Right renal cortex interstitium (tissue), 3 donors: Measurements from ENCODE around the gene RASGRF2. TPM values are rescaled to one million over a fixed set of nuclear protein-coding genes. Genes with fewer than 3 reads are reported as not detected.
"Not testable (repeated sequence)": the region's sequence is repeated elsewhere in the genome, so short reads cannot be mapped to it uniquely, and the experiment has no call there.

ENCODE experiments used
- DNase-seq, 3 donors: peaks; one replicate each; pipeline ENCODE4 v3.0.0-alpha.2; 2013; ENCODE audit warnings: low read depth in 3 of 3, low spot score in 2 of 3
- polyA plus RNA-seq, 3 donors: library from polyadenylated mRNA; unstranded; fragments of 120-200 nt; gene quantifications; one replicate each; pipeline ENCODE4 v1.2.1, GENCODE V29; 2013; ENCODE audit not compliant: insufficient read length in 3 of 3

The RASGRF2 gene
- polyA plus RNA-seq, 3 donors: 1.6 to 2.3 (median 1.8) TPM

GRCh38 chr5:81014348-81014747, 54.2 kb downstream of the RASGRF2 start:
- no peak for DNase-seq

- DNase-seq: no peak
These were observed 56.0 kb downstream of the RASGRF2 start for GRCh38 chr5:81016116-81016515.

DNA sequence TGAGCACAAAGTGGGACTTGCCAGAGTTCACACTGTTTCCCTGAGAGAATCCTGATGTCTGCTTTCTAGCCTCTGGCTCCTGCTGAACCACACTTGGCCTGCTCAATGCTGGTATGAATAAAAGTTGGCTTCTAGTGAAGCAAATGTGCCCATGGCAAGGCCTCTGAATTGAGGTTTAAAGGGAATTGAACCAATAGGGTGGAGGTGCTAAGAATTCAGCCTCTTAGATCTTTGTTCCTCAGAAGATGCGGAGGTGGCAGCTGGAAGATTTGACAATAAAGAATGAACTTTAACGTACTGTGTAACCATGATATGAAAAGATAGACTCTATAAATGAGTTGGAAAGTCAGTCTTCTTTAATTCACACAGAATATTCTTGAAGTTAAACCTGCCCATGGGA, 57.2 kb downstream of the RASGRF2 start:
- DNase-seq: no peak

- not testable (repeated sequence) for DNase-seq
These were observed 58.4 kb downstream of the RASGRF2 start for GRCh38 chr5:81018608-81019007.

- DNase-seq: no peak
These were observed 59.6 kb downstream of the RASGRF2 start for GRCh38 chr5:81019748-81020147.

DNA sequence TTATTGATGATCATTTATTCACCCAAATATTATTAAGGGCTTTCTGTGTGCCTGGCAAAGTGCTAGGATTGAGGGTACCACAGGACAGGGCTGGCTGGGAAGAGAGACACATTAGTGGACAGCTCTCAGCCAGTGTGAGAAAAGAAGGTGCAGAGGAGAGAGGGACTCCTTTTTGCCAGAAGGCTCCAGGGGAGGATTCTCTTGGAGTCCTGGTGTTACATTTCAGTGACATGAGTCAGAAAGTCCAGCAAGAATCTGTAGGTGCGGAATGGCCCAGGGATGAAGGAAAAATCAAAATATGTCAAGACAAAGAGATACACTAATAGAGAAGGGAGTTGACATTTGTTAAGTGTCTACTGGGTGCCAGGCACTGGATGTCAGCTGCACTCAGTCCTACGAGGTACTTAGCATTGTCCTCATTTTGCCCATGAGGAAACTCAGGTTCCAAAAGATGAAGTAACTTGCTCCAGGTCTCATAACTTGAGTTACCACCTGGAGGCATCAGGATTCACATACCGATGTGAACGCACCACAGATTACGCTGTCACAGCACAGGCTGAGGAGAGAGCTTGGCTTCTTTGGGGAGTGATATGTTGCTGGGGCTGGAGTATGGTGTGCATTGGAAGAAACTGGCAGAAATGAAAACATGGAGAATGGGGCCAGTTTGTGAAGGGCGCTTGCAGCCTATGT, 60.5 kb downstream of the RASGRF2 start:
- no peak for DNase-seq

- no peak for DNase-seq
These were observed 61.3 kb downstream of the RASGRF2 start for GRCh38 chr5:81021486-81021885.

GRCh38 chr5:81021951-81022687, 62.0 kb downstream of the RASGRF2 start:
- DNase-seq: no peak

DNA sequence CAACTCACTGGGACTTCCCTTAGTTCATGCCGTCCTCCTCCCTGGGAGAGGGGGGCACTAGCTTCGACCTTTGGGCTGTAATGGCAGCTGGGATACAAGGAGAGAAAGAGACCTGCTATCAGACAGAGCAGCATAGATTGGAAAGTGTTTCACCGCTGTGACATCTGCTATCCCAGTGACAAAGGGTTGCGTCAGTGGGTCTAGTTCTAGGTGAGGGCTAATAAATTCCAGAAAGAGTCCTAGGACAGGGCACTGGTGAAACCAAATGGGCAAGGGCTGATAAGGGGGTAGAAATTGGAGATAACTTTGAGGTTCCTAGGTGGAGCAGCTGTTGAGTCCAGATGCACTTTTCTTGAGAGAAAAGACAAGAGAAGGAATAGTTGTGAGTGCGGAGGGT, 62.5 kb downstream of the RASGRF2 start:
- no peak for DNase-seq

GRCh38 chr5:81023261-81023970, 63.3 kb downstream of the RASGRF2 start:
- no peak for DNase-seq

GRCh38 chr5:81027481-81028058, 67.4 kb downstream of the RASGRF2 start:
- no peak for DNase-seq

GRCh38 chr5:81028888-81029287, 68.7 kb downstream of the RASGRF2 start:
- DNase-seq: not testable (repeated sequence)

- DNase-seq: not testable (repeated sequence)
These were observed 69.6 kb downstream of the RASGRF2 start for GRCh38 chr5:81029736-81030135.

DNA sequence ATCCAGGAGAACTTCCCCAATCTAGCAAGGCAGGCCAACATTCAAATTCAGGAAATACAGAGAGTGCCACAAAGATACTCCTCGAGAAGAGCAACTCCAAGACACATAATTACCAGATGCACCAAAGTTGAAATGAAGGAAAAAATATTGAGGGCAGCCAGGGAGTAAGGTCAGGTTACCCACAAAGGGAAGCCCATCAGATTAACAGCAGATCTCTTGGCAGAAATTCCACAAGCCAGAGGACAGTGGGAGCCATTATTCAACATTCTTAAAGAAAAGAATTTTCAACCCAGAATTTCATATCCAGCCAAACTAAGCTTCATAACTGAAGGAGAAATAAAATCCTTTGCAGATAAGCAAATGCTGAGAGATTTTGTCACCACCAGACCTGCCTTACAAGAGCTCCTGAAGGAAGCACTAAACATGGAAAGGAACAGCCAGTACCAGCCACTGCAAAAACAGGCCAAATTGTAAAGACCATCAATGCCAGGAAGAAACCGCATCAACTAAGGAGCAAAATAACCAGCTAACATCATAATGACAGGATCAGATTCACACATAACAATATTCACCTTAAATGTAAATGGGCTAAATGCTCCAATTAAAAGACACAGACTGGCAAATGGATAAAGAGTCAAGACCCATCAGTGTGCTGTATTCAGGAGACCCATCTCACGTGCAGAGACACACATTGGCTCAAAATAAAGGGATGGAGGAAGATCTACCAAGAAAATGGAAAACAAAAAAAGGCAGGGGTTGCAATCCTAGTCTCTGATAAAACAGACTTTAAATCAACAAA, 70.3 kb downstream of the RASGRF2 start:
- DNase-seq: not testable (repeated sequence)

- DNase-seq: no peak
These were observed 75.4 kb downstream of the RASGRF2 start for GRCh38 chr5:81035522-81035921.

GRCh38 chr5:81038495-81038894, 78.3 kb downstream of the RASGRF2 start:
- DNase-seq: no peak

- DNase-seq: no peak
These were observed 84.7 kb downstream of the RASGRF2 start for GRCh38 chr5:81044868-81045267.

- no peak for DNase-seq
These were observed 85.2 kb downstream of the RASGRF2 start for GRCh38 chr5:81045389-81045807.

DNA sequence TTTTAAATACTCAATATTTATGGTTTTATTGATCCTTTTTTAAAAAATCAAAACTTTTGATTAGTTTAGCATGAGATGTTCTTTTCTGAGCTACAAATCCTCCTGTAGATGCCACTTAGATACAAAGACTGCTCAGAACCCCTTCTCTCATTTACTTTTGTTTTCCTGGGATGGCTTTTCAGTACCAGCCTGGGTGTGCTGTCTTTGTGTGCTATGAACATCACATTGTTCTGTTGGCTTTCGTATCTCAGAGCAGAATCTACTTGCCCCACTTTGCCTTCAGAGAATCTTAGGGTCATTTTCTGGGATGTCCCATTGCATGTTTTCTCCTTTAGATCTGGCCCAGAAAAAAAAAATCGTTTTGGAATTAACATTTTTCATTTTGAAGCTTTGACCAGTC, 85.9 kb downstream of the RASGRF2 start:
- no peak for DNase-seq

- DNase-seq: no peak
These were observed 92.2 kb downstream of the RASGRF2 start for GRCh38 chr5:81052325-81052724.
